ENCODE measurements around the gene VASH1. TPM values are rescaled to one million over a fixed set of nuclear protein-coding genes. Genes with fewer than 3 reads are reported as not detected.
"Not testable (repeated sequence)": the region's sequence is repeated elsewhere in the genome, so short reads cannot be mapped to it uniquely, and the experiment has no call there.

Gene VASH1
- total RNA-seq, 1 donor from 2014 or later = 13.6 TPM

DNA sequence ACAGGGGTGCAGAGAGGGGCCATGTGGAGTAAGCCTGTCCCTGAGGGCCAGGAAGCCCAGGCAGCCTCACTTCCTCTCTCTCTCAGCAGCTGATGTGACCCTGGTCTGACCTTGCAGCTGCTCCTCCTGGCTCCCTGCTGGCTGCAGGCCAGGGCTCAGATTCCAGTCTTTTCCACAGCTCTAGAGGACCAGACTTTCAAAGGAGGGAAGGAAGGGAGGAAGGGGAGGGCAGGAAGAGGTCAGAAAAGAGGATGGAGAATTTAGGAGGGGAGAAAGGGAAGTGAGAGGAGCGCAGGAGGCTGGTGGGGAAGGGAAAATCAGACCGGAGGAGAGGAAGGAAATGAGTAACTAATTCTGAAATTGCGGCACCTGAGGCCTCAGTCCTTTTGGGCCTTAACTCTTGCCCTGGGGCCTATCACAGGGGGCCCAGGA, 40.9 kb upstream of the VASH1 start:
- Histone ChIP-seq H3K27ac (ENCODE audit: low read depth, low read length) (no peak overlapping the region), H3K79me2 (ENCODE audit: insufficient read depth, low read length) (no peaks in the 10 kb centered on the region), H2AFZ (ENCODE audit: low read depth, low read length) (no peak overlapping the region), H3K9ac (ENCODE audit: low read length) (no peak overlapping the region), H3K4me3 (ENCODE audit: insufficient read depth, low read depth, low read length) (no peak overlapping the region), H3K4me2 (ENCODE audit: low read length) (no peak overlapping the region), H3K36me3 (ENCODE audit: insufficient read depth, low read length) (no peaks in the 10 kb centered on the region), H3K27me3 (ENCODE audit: insufficient read depth, low read length) (peaks cover 8% of the 10 kb centered on the region), H3K9me3 (ENCODE audit: insufficient read depth, low read depth, low read length) (no peaks in the 10 kb centered on the region), H4K20me1 (ENCODE audit: insufficient read depth, low read length) (no peaks in the 10 kb centered on the region), H3K4me1 (ENCODE audit: insufficient read depth, low read length) (no peaks in the 10 kb centered on the region)
- no peaks in the 10 kb centered on the region for H3K36me3 Mint-ChIP-seq (ENCODE audit: low read depth, unreplicated experiment)
- peaks cover 4% of the 10 kb centered on the region for H3K9me3 Mint-ChIP-seq (ENCODE audit: unreplicated experiment)
- no peak overlapping the region for H3K27ac Mint-ChIP-seq (ENCODE audit: unreplicated experiment)
- DNase-seq (ENCODE audit: low read depth) (peak; percentile 12), FAIRE-seq (no peak)
- TF ChIP-seq, protein P1, sequence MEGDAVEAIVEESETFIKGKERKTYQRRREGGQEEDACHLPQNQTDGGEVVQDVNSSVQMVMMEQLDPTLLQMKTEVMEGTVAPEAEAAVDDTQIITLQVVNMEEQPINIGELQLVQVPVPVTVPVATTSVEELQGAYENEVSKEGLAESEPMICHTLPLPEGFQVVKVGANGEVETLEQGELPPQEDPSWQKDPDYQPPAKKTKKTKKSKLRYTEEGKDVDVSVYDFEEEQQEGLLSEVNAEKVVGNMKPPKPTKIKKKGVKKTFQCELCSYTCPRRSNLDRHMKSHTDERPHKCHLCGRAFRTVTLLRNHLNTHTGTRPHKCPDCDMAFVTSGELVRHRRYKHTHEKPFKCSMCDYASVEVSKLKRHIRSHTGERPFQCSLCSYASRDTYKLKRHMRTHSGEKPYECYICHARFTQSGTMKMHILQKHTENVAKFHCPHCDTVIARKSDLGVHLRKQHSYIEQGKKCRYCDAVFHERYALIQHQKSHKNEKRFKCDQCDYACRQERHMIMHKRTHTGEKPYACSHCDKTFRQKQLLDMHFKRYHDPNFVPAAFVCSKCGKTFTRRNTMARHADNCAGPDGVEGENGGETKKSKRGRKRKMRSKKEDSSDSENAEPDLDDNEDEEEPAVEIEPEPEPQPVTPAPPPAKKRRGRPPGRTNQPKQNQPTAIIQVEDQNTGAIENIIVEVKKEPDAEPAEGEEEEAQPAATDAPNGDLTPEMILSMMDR (IDR thresholded peaks at IDR 0.05; ENCODE audit: insufficient read depth, low read depth, low read length) = no peak
- TF ChIP-seq EZH2 (IDR thresholded peaks at IDR 0.05; ENCODE audit: insufficient read depth, low read length) = no peak
- no peak overlapping the region for H3K4me3 Mint-ChIP-seq (ENCODE audit: unreplicated experiment)
- H3K4me1 Mint-ChIP-seq (ENCODE audit: low read depth, unreplicated experiment) = peaks cover 4% of the 10 kb centered on the region
- H3K27me3 Mint-ChIP-seq (ENCODE audit: low read depth, unreplicated experiment) = peaks cover 25% of the 10 kb centered on the region

DNA sequence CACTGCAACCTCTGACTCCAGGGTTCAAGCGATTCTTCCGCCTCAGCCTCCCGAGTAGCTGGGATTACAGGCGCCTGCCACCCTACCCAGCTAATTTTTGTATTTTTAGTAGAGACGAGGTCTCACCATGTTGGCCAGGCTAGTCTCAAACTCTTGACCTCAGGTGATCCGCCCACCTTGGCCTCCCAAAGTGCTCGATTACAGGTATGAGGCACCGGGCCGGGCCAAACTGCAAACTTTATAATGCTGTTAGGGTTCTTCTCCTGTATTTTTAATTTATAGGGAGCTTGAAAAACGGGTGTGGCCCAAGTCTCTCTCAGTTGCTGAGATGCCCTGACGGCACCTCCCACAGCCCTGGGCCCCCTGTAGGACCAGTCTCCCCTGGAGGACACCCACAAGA, 39.8 kb upstream of the VASH1 start:
- not testable (repeated sequence) for H3K36me3 ChIP-seq (ENCODE audit: insufficient read depth, low read length); H3K27ac Mint-ChIP-seq (ENCODE audit: unreplicated experiment); H3K27ac ChIP-seq (ENCODE audit: low read depth, low read length); H3K27me3 ChIP-seq (ENCODE audit: insufficient read depth, low read length); H4K20me1 ChIP-seq (ENCODE audit: insufficient read depth, low read length); H3K4me3 ChIP-seq (ENCODE audit: insufficient read depth, low read depth, low read length); H3K9me3 Mint-ChIP-seq (ENCODE audit: unreplicated experiment); H3K79me2 ChIP-seq (ENCODE audit: insufficient read depth, low read length); H3K9me3 ChIP-seq (ENCODE audit: insufficient read depth, low read depth, low read length); H3K4me2 ChIP-seq (ENCODE audit: low read length); H3K36me3 Mint-ChIP-seq (ENCODE audit: low read depth, unreplicated experiment); H3K4me1 Mint-ChIP-seq (ENCODE audit: low read depth, unreplicated experiment); H2AFZ ChIP-seq (ENCODE audit: low read depth, low read length); H3K9ac ChIP-seq (ENCODE audit: low read length); H3K4me3 Mint-ChIP-seq (ENCODE audit: unreplicated experiment); H3K4me1 ChIP-seq (ENCODE audit: insufficient read depth, low read length); DNase-seq (ENCODE audit: low read depth); FAIRE-seq
- peaks cover 30% of the 10 kb centered on the region for H3K27me3 Mint-ChIP-seq (ENCODE audit: low read depth, unreplicated experiment)

DNA sequence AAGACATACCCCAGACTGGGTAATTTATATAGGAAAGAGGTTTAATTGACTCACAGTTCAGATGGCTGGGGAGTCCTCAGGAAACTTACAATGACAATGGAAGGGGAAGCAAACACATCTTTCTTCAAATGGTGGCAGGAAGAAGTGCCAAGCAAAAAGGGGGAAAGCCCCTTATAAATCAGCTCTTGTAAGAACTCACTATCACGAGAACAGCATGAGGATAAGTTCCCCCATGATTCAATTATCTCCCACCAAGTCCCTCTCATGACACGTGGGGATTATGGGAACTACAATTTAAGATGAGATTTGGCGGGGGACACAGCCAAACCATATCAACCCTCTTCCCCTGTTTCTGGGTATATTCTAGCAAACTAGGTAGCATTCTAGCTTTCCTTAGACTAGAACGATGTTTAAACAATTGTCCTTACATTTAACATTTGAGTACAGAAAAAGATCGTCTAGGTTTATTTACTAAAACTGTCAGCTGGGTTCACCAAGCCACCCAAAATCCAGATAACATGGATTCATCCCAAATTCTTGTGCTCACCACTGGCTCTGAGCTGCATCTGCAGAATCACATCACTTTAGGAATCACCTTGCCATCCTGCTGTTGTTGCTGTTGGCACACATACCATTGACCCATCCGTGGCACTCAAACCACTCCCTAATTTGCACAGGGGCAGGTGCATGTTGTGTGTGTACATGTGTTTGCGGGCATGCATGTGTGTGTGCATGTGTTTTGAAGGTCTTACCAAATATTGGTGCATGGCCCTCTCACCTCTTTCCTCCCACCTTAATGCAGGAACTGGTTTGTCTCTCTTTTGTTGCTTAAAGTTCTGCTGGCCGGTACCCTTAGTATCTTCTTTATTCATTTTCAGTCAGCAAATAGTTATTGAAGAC, 36.4 kb upstream of the VASH1 start:
- H3K27me3 ChIP-seq (ENCODE audit: insufficient read depth, low read length) = peaks cover 2% of the 10 kb centered on the region
- H4K20me1 ChIP-seq (ENCODE audit: insufficient read depth, low read length) = no peaks in the 10 kb centered on the region
- H3K4me1 ChIP-seq (ENCODE audit: insufficient read depth, low read length) = no peaks in the 10 kb centered on the region
- H3K4me3 Mint-ChIP-seq (ENCODE audit: unreplicated experiment) = no peak overlapping the region
- H3K4me1 Mint-ChIP-seq (ENCODE audit: low read depth, unreplicated experiment) = peaks cover 4% of the 10 kb centered on the region
- no peak overlapping the region for H3K27ac Mint-ChIP-seq (ENCODE audit: unreplicated experiment)
- FAIRE-seq = no peak
- no peaks in the 10 kb centered on the region for H3K79me2 ChIP-seq (ENCODE audit: insufficient read depth, low read length)
- peaks cover under 1% of the 10 kb centered on the region for H3K9me3 Mint-ChIP-seq (ENCODE audit: unreplicated experiment)
- H3K27ac ChIP-seq (ENCODE audit: low read depth, low read length) = no peak overlapping the region
- no peaks in the 10 kb centered on the region for H3K36me3 ChIP-seq (ENCODE audit: insufficient read depth, low read length)
- peaks cover 31% of the 10 kb centered on the region for H3K27me3 Mint-ChIP-seq (ENCODE audit: low read depth, unreplicated experiment)
- TF ChIP-seq, protein P1 (IDR thresholded peaks at IDR 0.05; ENCODE audit: insufficient read depth, low read depth, low read length) = no peak
- no peak for TF ChIP-seq EZH2 (IDR thresholded peaks at IDR 0.05; ENCODE audit: insufficient read depth, low read length)
- DNase-seq (ENCODE audit: low read depth) = no peak
- no peak overlapping the region for H3K4me2 ChIP-seq (ENCODE audit: low read length)
- H3K9ac ChIP-seq (ENCODE audit: low read length) = no peak overlapping the region
- H3K9me3 ChIP-seq (ENCODE audit: insufficient read depth, low read depth, low read length) = no peaks in the 10 kb centered on the region
- no peak overlapping the region for H3K4me3 ChIP-seq (ENCODE audit: insufficient read depth, low read depth, low read length)
- no peak overlapping the region for H2AFZ ChIP-seq (ENCODE audit: low read depth, low read length)
- H3K36me3 Mint-ChIP-seq (ENCODE audit: low read depth, unreplicated experiment) = no peaks in the 10 kb centered on the region
